Measurements from ENCODE around the gene NR2C2.
A peak's percentile ranks its signal among the peaks of the same experiment; 100 is the strongest.

The NR2C2 gene

GRCh38 chr3:15033103-15033502 lies 85.7 kb downstream of the NR2C2 start:
- H3K36me3 Mint-ChIP-seq (ENCODE audit: insufficient read depth) = peaks cover 65% of the 10 kb centered on the region
- no peaks in the 10 kb centered on the region for H3K4me1 Mint-ChIP-seq (ENCODE audit: low read depth in 2 of 2)
- H3K27me3 Mint-ChIP-seq = no peaks in the 10 kb centered on the region
- no peak for DNase-seq
- no peak for ATAC-seq (replicated peaks)
- H3K9me3 Mint-ChIP-seq = no peaks in the 10 kb centered on the region
- H3K27ac Mint-ChIP-seq = no peak overlapping the region
- no peak overlapping the region for H3K4me3 Mint-ChIP-seq

- no peaks in the 10 kb centered on the region for H3K9me3 Mint-ChIP-seq
Observed at GRCh38 chr3:15038306-15038705, 90.9 kb downstream of the NR2C2 start.

GRCh38 chr3:15040844-15041243 lies 93.5 kb downstream of the NR2C2 start:
- Mint-ChIP-seq H3K4me1 (ENCODE audit: low read depth in 2 of 2) (peaks cover 0 to 5% of the 10 kb centered on the region in 2 donors), H3K9me3 (no peaks in the 10 kb centered on the region), H3K27me3 (no peaks in the 10 kb centered on the region), H3K4me3 (no peak overlapping the region), H3K27ac (peak overlapping the region; percentile 62 to 71), H3K36me3 (ENCODE audit: insufficient read depth) (peaks cover 77% of the 10 kb centered on the region)
- ATAC-seq (replicated peaks) (no peak), DNase-seq (no peak)

More at GRCh38 chr3:15038306-15038705, 90.9 kb downstream of the NR2C2 start:
- Mint-ChIP-seq H3K36me3 (ENCODE audit: insufficient read depth) (peaks cover 78% of the 10 kb centered on the region), H3K27ac (peak overlapping the region in 1 of 2 donors; percentile 65), H3K4me3 (no peak overlapping the region), H3K4me1 (ENCODE audit: low read depth in 2 of 2) (peaks cover 0 to 2% of the 10 kb centered on the region in 2 donors), H3K27me3 (no peaks in the 10 kb centered on the region)
- ATAC-seq (replicated peaks) (no peak), DNase-seq (no peak)

GRCh38 chr3:15041950-15042349 lies 94.6 kb downstream of the NR2C2 start:
- Mint-ChIP-seq H3K4me3 (no peak overlapping the region), H3K9me3 (no peaks in the 10 kb centered on the region), H3K27me3 (no peaks in the 10 kb centered on the region), H3K27ac (peak overlapping the region; percentile 12 to 71), H3K4me1 (ENCODE audit: low read depth in 2 of 2) (peaks cover 0 to 7% of the 10 kb centered on the region in 2 donors), H3K36me3 (ENCODE audit: insufficient read depth) (peaks cover 77% of the 10 kb centered on the region)
- no peak for ATAC-seq (replicated peaks)
- DNase-seq = no peak

- no peak overlapping the region for H3K27ac Mint-ChIP-seq
- no peak overlapping the region for H3K4me3 Mint-ChIP-seq
- H3K4me1 Mint-ChIP-seq (ENCODE audit: low read depth in 2 of 2) = peaks cover 0 to 8% of the 10 kb centered on the region in 2 donors
- ATAC-seq (replicated peaks) (no peak), DNase-seq (no peak)
- H3K27me3 Mint-ChIP-seq = no peaks in the 10 kb centered on the region
- H3K36me3 Mint-ChIP-seq (ENCODE audit: insufficient read depth) = peaks cover 82% of the 10 kb centered on the region
- no peaks in the 10 kb centered on the region for H3K9me3 Mint-ChIP-seq
Observed at GRCh38 chr3:15042936-15043335, 95.6 kb downstream of the NR2C2 start.

- H3K4me3 Mint-ChIP-seq = no peak overlapping the region
- H3K27ac Mint-ChIP-seq = no peak overlapping the region
- no peaks in the 10 kb centered on the region for H3K27me3 Mint-ChIP-seq
- DNase-seq (no peak), ATAC-seq (replicated peaks) (no peak)
- peaks cover 79% of the 10 kb centered on the region for H3K36me3 Mint-ChIP-seq (ENCODE audit: insufficient read depth)
- H3K4me1 Mint-ChIP-seq (ENCODE audit: low read depth in 2 of 2) = peaks cover 0 to 8% of the 10 kb centered on the region in 2 donors
- H3K9me3 Mint-ChIP-seq = no peaks in the 10 kb centered on the region
Observed at GRCh38 chr3:15043408-15044171, 96.2 kb downstream of the NR2C2 start.

- no peak for ATAC-seq (replicated peaks)
- H3K9me3 Mint-ChIP-seq = no peaks in the 10 kb centered on the region
- H3K4me3 Mint-ChIP-seq = no peak overlapping the region
- H3K27ac Mint-ChIP-seq = peak overlapping the region in 1 of 2 donors; percentile 35
- no peaks in the 10 kb centered on the region for H3K27me3 Mint-ChIP-seq
- peaks cover 0 to 8% of the 10 kb centered on the region in 2 donors for H3K4me1 Mint-ChIP-seq (ENCODE audit: low read depth in 2 of 2)
- peaks cover 83% of the 10 kb centered on the region for H3K36me3 Mint-ChIP-seq (ENCODE audit: insufficient read depth)
- DNase-seq = no peak
Observed at GRCh38 chr3:15044326-15044725, 96.9 kb downstream of the NR2C2 start.

- no peaks in the 10 kb centered on the region for H3K9me3 Mint-ChIP-seq
- no peak overlapping the region for H3K4me3 Mint-ChIP-seq
- H3K4me1 Mint-ChIP-seq (ENCODE audit: low read depth in 2 of 2) = peaks cover 0 to 8% of the 10 kb centered on the region in 2 donors
- ATAC-seq (replicated peaks) (no peak), DNase-seq (no peak)
- H3K27ac Mint-ChIP-seq = peak overlapping the region; percentile 19 to 22
- H3K27me3 Mint-ChIP-seq = no peaks in the 10 kb centered on the region
- H3K36me3 Mint-ChIP-seq (ENCODE audit: insufficient read depth) = peaks cover 74% of the 10 kb centered on the region
Observed at GRCh38 chr3:15045667-15046066, 98.3 kb downstream of the NR2C2 start.

- Mint-ChIP-seq H3K36me3 (ENCODE audit: insufficient read depth) (peaks cover 50% of the 10 kb centered on the region), H3K27ac (no peak overlapping the region), H3K4me1 (ENCODE audit: low read depth in 2 of 2) (peaks cover 4 to 15% of the 10 kb centered on the region in 2 donors)
Observed at GRCh38 chr3:15049584-15049983, 102.2 kb downstream of the NR2C2 start.

GRCh38 chr3:15050405-15051092 lies 103.2 kb downstream of the NR2C2 start:
- no peak for ATAC-seq (replicated peaks)
- no peak for DNase-seq
- Mint-ChIP-seq H3K36me3 (ENCODE audit: insufficient read depth) (peaks cover 46% of the 10 kb centered on the region), H3K4me1 (ENCODE audit: low read depth in 2 of 2) (peaks cover 13 to 20% of the 10 kb centered on the region in 2 donors), H3K4me3 (no peak overlapping the region), H3K27ac (peak overlapping the region; percentile 68 to 74), H3K9me3 (peaks cover 0 to 2% of the 10 kb centered on the region in 2 donors), H3K27me3 (no peaks in the 10 kb centered on the region)

More at GRCh38 chr3:15049584-15049983, 102.2 kb downstream of the NR2C2 start:
- Mint-ChIP-seq H3K4me3 (no peak overlapping the region), H3K9me3 (no peaks in the 10 kb centered on the region), H3K27me3 (no peaks in the 10 kb centered on the region)
- ATAC-seq (replicated peaks) (no peak), DNase-seq (no peak)

- Mint-ChIP-seq H3K27me3 (no peaks in the 10 kb centered on the region), H3K9me3 (peaks cover 0 to 2% of the 10 kb centered on the region in 2 donors), H3K27ac (peak overlapping the region; percentile 68 to 74), H3K4me3 (no peak overlapping the region), H3K36me3 (ENCODE audit: insufficient read depth) (peaks cover 36% of the 10 kb centered on the region), H3K4me1 (ENCODE audit: low read depth in 2 of 2) (peaks cover 13 to 20% of the 10 kb centered on the region in 2 donors)
- peak; percentile 54 for ATAC-seq (replicated peaks)
- DNase-seq = peak; percentile 21 to 36 (median 24)
Observed at GRCh38 chr3:15051531-15051930, 104.1 kb downstream of the NR2C2 start.

- no peaks in the 10 kb centered on the region for H3K27me3 Mint-ChIP-seq
- peaks cover 16 to 21% of the 10 kb centered on the region in 2 donors for H3K4me1 Mint-ChIP-seq (ENCODE audit: low read depth in 2 of 2)
- H3K36me3 Mint-ChIP-seq (ENCODE audit: insufficient read depth) = peaks cover 26% of the 10 kb centered on the region
- H3K4me3 Mint-ChIP-seq = no peak overlapping the region
- peaks cover 0 to 2% of the 10 kb centered on the region in 2 donors for H3K9me3 Mint-ChIP-seq
- DNase-seq (no peak), ATAC-seq (replicated peaks) (no peak)
- peak overlapping the region; percentile 56 to 65 for H3K27ac Mint-ChIP-seq
Observed at GRCh38 chr3:15052335-15053242, 105.2 kb downstream of the NR2C2 start.

GRCh38 chr3:15053541-15053940 lies 106.2 kb downstream of the NR2C2 start:
- Mint-ChIP-seq H3K27ac (no peak overlapping the region), H3K36me3 (ENCODE audit: insufficient read depth) (peaks cover 27% of the 10 kb centered on the region)

More at GRCh38 chr3:15053541-15053940, 106.2 kb downstream of the NR2C2 start:
- Mint-ChIP-seq H3K4me3 (no peak overlapping the region), H3K9me3 (peaks cover 0 to 2% of the 10 kb centered on the region in 2 donors), H3K4me1 (ENCODE audit: low read depth in 2 of 2) (peaks cover 16 to 23% of the 10 kb centered on the region in 2 donors), H3K27me3 (no peaks in the 10 kb centered on the region)
- DNase-seq (no peak), ATAC-seq (replicated peaks) (no peak)
